Retinal pigment epithelial cell (primary cell): ENCODE measurements around the gene INAFM2.

Experiments used
- DNase-seq: peaks from one replicate; pipeline ENCODE4 v3.0.0-alpha.2; 2010; ENCODE audit warnings: low read depth
- H3K4me3 ChIP-seq: 2 replicates; pipeline ENCODE4 v1.5.1; 2011; ENCODE audit warnings: mild to moderate bottlenecking, low read length, control low read depth, moderate library complexity
- CTCF ChIP-seq: conservative IDR thresholded peaks from 2 replicates; pipeline ENCODE4 v1.5.1; 2011; ENCODE audit warnings: low read depth, low read length, control low read depth, inconsistent platforms

Gene INAFM2

GRCh38 chr15:40320931-40321371 is 2.5 kb upstream of the INAFM2 start:
- peak; percentile 90 for TF ChIP-seq CTCF
- DNase-seq: no peak
- no peak overlapping the region for H3K4me3 ChIP-seq

GRCh38 chr15:40322531-40323238 is 807 bp upstream of the INAFM2 start:
- peak overlapping the region; percentile 29 for H3K4me3 ChIP-seq
- TF ChIP-seq CTCF: no peak
- no peak for DNase-seq

DNA sequence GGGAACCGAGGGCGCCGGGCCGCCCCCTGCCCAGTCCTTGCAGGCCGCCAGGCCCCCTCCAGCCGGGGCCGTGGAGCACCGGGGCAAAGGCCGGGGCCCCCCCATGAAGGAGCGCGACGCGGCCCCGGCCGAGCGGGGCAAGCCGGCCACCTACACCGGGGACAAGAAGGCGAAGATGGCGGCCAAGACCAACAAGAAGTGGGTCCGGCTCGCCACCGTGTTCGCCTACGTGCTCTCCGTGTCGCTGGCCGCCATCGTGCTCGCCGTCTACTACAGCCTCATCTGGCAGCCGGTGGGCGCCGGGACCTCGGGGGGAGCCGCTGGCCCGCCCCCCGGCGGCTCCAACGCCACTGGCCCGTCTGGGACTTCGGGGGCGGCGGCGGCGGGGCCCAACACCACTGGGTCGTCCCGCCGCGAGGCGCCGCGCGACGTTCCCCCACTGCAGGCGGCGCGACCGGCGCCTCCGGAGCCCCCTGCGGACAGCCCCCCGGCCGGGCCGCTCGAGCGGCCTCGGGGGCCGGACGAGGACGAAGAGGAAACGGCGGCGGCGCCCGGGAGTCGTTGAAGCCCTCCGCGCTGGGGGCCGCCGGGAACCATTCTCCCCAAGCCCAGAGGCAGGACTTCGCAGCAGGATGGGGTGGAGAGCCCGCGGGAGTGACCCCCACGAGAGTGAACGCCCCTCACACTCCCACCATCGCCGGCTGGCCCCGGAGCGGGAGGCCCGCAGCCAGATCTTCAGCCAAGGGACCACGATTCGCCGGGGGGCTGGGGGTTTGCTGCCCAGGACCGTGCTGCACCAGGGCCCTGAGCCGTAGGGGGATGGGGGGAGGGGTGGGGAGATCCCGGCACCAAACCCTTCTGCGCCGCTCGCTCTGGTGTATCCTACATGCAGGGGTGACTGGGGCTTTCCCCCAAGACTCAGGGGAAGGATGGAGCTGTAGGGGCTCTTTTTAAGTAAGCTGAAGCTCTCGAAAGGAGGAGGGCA is 753 bp downstream of the INAFM2 start:
- TF ChIP-seq CTCF: no peak
- peak overlapping the region; percentile 58 for H3K4me3 ChIP-seq
- DNase-seq: no peak

GRCh38 chr15:40325188-40325587 is 1.7 kb downstream of the INAFM2 start:
- no peak for DNase-seq
- TF ChIP-seq CTCF: no peak
- peak overlapping the region; percentile 58 for H3K4me3 ChIP-seq

- H3K4me3 ChIP-seq: peak overlapping the region; percentile 58
- TF ChIP-seq CTCF: no peak
- no peak for DNase-seq
Measured at GRCh38 chr15:40325700-40326099, 2.2 kb downstream of the INAFM2 start.

DNA sequence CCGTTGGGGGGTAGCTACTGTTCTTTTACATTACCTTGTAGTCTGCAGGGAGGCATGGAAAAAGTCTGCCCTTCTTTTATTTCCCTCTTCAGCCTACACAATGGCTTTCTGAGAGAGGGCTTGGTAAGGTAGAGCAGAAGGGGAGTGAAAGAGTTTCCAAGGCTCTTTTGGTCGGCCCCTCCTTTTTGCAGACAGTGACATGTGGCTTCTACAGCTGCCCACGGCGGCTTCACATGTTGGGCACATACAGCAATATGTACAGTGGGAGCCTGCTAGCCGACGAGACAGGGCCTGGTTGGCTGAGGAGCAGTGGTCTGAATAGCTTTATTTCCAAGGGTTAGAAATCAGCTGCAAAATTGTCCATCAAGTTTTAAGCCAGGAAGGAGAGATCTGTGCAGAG is 4.0 kb downstream of the INAFM2 start:
- TF ChIP-seq CTCF: no peak
- H3K4me3 ChIP-seq: no peak overlapping the region
- no peak for DNase-seq
